OCI-M2 (cell line): ENCODE results near the gene CEP290.
A peak's percentile ranks its signal among the peaks of the same experiment; 100 is the strongest.

ENCODE experiments used
- DNase-seq: peaks from one replicate; lab custom pipeline; 2025; ENCODE audit not compliant: unreplicated experiment; lab: John Stamatoyannopoulos, UW

The CEP290 gene

GRCh38 chr12:88141774-88142609 is at the start of gene CEP290, which contains the start of gene TMTC3:
TSS of gene CEP290 (minus strand) at chr12:88142088. CDS start at chr12:88141307, 781 bp downstream.
TSS of gene TMTC3 (plus strand) at chr12:88142307. CDS start at chr12:88148316, 6,009 bp downstream.
- DNase-seq = peak; percentile 74

- DNase-seq = no peak
Observed at GRCh38 chr12:88188180-88188579, 46.3 kb upstream of the CEP290 start.

- no peak for DNase-seq
Observed at GRCh38 chr12:88187571-88187970, 45.7 kb upstream of the CEP290 start.

GRCh38 chr12:88185988-88186387 is 44.1 kb upstream of the CEP290 start:
- no peak for DNase-seq

- no peak for DNase-seq
Observed at GRCh38 chr12:88185279-88185678, 43.4 kb upstream of the CEP290 start.

- no peak for DNase-seq
Observed at GRCh38 chr12:88184196-88184595, 42.3 kb upstream of the CEP290 start.

- DNase-seq = no peak
Observed at GRCh38 chr12:88182416-88182815, 40.5 kb upstream of the CEP290 start.

GRCh38 chr12:88181881-88182280 is 40.0 kb upstream of the CEP290 start:
- no peak for DNase-seq

- DNase-seq = no peak
Observed at GRCh38 chr12:88179436-88180014, 37.6 kb upstream of the CEP290 start.

- DNase-seq = no peak
Observed at GRCh38 chr12:88175544-88175943, 33.7 kb upstream of the CEP290 start.

- no peak for DNase-seq
Observed at GRCh38 chr12:88172844-88173407, 31.0 kb upstream of the CEP290 start.

GRCh38 chr12:88167384-88167783 is 25.5 kb upstream of the CEP290 start:
- no peak for DNase-seq

GRCh38 chr12:88166179-88166578 is 24.3 kb upstream of the CEP290 start:
- no peak for DNase-seq

- DNase-seq = no peak
Observed at GRCh38 chr12:88163371-88163770, 21.5 kb upstream of the CEP290 start.

- DNase-seq = no peak
Observed at GRCh38 chr12:88156075-88156654, 14.3 kb upstream of the CEP290 start.

- no peak for DNase-seq
Observed at GRCh38 chr12:88153959-88154358, 12.1 kb upstream of the CEP290 start.

- DNase-seq = no peak
Observed at GRCh38 chr12:88150063-88150462, 8.2 kb upstream of the CEP290 start.

GRCh38 chr12:88145567-88146505 is 3.9 kb upstream of the CEP290 start:
- no peak for DNase-seq

- no peak for DNase-seq
Observed at GRCh38 chr12:88144546-88145468, 2.9 kb upstream of the CEP290 start.

- DNase-seq = no peak
Observed at GRCh38 chr12:88144037-88144436, 2.1 kb upstream of the CEP290 start.
